Measurements from ENCODE around the gene NALCN.

DNA sequence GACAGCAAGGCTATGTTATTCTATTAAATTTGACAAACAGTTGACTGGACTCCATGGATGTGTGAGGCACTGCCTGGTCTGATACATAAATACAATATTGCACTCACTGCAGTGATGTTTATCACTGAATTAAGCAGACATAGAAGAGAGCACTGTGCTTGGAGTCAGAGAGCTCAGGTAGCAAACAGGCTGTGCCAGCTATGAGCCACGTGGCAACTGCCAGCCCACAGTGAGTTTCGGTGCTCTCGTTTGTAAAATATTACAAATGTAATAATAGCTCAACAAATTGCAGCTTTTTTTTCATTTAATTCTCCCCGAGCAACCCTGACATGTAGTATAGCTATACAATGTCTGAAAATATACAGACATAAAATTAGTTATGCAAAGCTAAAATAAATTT is 237.3 kb downstream of the NALCN start:
- no peak for TF ChIP-seq CTCF (IDR thresholded peaks at IDR 0.05 in 8 of 11, conservative IDR thresholded peaks at IDR 0.05 in 3 of 11)
- TF ChIP-seq POLR2A (IDR thresholded peaks at IDR 0.05), result no peak
- TF ChIP-seq POLR2AphosphoS5 (IDR thresholded peaks at IDR 0.05), result no peak
